NCI-H510A treated with DMSO at 0.1 percent for 48 hours (cell line): ENCODE results near the gene GRIP1.
A peak's percentile ranks its signal among the peaks of the same experiment; 100 is the strongest.

Experiments used
- DNase-seq: peaks from one replicate; lab custom pipeline; 2025; lab: John Stamatoyannopoulos, UW

Gene GRIP1

DNA sequence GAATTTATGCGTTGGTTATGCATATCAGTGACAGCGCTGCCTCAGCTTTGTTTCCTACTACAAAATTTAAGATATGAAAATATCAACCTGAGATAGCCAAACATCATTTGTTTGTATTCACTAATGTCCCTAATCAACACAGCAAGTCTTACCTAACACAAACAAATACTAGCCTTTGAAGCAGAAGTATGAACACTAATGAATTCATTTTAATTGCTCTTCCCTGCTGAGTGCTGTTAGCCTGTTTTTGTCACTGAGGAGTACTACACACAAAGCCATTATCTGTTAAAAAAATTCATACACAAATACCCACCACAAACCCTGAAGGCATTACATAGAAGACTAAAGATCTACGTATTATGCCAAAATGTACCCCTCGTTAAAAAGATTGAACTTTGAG lies 225.8 kb downstream of the GRIP1 start:
- DNase-seq, result no peak

DNA sequence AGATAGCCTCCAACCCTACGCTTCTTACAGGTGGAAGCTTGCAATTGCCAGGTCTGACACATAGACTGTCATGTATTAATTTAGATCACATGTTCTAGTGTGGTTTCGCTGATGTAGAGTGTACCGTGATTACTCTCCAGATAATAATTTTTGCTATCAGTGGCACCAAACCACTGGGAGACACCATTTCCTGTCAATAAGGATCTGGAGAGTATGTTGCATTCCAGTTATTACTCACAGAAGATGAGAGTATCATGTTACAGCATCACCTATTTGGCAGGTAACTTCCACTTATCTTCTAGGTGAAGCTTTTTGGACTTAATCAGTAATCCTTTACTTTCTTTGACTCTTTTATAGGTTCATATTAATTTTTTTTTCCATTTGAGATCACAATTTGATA lies 229.3 kb downstream of the GRIP1 start:
- peak; percentile 86 for DNase-seq

DNA sequence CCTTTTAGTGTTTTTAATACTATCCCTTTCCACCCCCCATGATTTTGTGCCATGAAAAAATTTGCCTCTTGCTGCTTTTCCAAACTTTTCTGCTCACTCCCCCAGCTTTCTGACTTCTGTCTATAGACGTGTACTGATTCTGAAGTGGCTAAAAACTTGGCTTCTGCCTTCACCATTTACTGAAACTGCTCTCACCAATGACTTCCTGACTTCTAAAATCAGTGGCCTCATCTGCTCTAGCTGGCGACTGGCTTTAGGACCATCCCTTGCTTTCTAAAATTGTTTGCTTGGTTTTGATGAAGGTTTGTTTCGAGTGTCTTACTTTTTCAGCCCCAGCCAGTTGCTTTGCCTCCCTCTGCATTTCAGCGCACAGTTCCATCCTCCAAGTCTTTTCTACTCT lies 231.2 kb downstream of the GRIP1 start:
- DNase-seq, result no peak

DNA sequence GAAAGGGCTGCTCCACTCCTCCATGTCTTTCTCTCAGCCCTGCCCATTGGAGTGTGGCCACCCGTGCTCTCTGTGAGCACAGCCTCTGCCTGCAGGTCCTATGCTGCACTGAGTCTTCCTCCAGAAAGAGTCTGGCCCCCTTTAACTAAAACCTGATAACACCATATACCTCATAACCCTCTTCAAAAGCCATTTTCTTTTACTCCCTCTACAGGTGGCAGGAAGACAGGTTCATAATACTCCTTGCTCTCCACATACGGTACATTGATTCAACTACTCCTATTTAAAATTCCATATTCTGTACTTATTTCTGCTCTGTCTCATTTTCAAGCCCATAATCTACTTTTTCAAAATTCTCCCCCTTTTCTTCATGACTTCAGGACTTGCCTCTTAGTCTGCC lies 232.6 kb downstream of the GRIP1 start:
- no peak for DNase-seq

DNA sequence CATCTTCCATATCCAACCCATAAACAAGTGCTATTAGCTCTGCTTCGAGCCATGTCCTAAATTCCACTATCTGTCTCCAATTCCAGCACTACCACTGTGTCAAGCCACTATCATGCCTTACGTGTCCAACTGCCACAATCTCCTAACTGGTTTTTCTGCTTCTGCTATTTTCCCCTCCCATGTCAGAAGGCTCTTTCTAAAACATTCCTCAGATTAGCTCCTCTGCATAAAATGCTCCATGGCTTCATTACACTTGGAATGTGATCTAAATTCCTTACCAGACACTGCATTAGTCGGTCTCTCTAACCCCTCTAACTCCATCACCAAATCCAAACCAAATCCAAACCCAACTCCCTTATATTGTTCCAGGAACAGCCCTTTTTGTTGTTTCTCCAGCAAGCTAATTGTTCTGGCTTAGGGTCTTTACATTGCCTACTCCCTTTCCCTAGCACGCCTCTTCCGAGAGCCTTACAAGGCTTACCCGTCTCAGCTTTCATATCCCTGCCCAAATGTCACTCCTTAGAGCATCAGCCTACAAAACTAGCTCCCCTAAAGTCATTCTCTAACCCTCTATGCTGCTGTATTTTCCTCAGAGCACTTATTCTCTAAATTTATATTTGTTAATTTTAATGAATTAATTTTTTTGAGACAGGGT lies 236.8 kb downstream of the GRIP1 start:
- DNase-seq, result no peak

DNA sequence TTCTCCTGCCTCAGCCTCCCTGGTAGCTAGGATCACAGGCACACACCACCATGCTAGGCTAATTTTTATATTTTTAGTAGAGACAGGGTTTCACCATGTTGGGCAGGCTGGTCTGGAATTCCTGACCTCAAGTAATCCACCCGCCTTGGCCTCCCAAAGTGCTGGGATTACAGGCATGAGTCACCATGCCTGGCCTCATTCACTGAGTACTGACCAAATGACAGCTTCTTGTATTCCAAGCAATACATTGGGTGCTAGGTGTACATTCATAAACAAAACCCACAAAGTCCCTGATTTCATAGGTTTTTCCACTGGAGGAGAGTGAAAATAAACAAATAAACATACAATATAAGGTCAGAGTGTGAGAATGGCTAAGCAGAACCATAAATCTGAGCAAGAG lies 240.3 kb downstream of the GRIP1 start:
- no peak for DNase-seq

DNA sequence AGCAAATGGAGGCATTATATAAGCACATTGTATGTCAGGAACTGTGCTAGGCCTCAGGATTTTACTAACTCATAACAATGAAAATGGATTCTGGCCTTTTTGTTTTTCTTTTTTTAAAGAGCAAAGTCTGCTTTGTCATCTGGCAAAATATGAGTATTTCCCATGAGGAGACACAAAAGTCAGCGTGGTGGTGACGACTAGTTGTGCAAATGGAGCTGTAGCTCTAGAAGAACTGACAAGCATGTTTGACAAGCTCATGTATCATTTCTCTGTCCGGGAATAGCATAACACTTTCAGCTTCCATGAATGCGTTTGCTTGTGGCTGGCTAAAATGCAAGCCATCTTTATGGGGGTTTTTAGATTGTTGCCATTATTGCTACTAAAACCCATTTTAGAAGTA lies 248.8 kb downstream of the GRIP1 start:
- no peak for DNase-seq

DNA sequence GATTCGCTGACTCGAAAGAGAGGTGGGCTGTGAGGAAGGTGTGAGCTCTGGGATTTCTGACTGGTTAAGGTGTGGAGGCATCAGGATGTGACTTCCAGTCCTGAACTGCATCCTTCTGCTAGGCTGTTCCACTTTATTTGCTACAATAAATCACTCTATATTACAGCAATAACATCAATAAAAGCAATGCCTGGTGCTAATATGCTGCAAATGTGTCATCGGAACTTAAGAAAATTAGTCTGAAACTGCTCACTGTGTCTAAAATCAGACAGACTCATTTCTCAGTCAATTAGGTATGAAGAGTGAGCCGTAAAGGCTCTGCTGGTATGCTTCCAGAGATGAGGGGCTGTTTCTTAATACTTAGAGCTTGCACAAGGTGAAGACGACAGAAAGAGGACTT lies 250.0 kb downstream of the GRIP1 start:
- DNase-seq, result no peak

DNA sequence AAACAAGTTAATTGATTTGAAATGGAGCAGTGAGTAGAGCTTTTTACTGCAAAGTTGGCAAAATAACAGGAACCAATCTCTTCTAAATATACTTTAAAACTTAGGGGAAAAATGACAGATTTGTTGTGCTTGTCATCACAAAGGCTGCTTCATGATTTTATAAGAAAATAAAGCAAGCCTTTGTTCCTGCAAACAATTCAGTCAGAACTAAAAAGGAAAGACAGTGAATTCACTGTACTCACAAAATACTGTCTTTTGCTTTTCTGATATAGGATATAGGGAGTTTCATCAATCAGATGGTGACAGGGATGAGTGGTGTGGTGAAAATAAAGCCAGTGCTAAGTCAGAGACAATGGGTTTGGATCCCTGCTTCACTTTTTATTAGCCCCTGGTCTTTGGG lies 250.6 kb downstream of the GRIP1 start:
- no peak for DNase-seq

DNA sequence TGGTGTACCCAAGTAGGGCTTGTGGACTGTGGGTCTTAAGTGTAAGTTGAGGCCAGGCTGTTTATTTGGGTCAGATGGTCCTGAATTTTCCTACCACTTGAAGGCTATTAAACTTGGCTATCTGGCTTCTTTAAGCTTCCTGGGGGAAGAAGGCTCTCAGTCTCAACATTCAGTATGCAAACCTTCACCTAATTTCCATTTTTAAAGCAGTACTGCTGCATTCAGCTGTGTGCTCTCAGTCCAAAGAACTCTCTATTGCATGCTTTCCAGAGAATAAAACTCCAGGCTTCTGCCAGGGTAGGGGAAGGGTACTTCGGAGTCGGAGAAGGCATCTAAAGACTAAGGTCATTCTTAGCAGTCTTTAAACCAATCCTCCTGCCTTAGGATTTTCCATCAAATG lies 252.2 kb downstream of the GRIP1 start:
- DNase-seq, result no peak

DNA sequence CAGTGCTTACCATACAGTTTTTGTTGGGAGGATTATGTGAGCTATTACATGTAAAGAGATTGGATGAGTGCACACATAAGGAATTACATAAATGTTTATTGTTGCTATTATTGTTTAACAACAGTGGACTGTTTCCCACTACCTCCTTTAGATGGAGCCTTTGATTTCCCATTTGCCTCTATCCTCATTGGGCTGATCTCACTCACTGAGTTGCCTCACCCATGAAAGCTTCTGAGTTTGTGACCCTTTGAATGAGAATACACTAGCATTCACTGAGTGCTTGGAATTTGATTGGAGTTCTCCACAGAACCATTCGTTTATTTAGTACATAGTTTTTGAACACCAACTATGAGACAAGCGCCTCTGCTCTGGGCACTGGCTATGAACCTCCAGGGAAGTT lies 255.6 kb downstream of the GRIP1 start:
- DNase-seq, result no peak

DNA sequence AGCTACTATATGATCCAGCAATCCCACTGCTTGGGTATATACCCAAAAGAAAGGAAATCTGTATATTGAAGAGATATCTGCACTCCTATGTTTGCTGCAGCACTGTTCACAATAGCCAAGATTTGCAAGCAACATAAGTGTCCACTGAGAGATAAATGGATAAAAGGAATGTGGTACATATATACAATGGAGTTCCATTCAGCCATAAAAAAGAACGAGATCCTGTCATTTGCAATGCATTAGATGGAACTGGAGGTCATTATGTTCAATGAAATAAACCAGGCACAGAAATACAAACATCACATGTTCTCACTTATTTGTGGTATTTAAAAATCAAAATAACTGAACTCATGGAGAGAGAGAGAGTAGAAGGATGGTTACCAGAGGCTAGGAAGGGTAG lies 260.0 kb downstream of the GRIP1 start:
- DNase-seq, result no peak

DNA sequence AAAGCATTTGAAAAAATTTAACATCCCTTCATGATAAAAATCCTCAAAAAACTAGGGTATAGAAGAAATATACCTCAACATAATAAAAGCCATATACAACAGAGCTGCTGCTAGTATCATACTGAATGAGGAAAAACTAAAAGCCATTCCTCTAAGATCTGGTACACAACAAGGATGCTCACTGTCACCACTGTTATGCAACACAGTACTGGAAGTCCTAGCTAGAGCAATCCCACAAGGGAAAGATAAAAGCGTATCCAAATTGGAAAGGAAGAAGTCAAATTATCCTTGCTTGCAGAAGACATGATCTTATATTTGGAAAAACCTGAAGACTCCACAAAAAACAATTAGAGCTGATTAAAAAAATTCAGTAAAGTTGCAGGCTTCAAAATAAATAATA lies 261.7 kb downstream of the GRIP1 start:
- DNase-seq, result no peak

DNA sequence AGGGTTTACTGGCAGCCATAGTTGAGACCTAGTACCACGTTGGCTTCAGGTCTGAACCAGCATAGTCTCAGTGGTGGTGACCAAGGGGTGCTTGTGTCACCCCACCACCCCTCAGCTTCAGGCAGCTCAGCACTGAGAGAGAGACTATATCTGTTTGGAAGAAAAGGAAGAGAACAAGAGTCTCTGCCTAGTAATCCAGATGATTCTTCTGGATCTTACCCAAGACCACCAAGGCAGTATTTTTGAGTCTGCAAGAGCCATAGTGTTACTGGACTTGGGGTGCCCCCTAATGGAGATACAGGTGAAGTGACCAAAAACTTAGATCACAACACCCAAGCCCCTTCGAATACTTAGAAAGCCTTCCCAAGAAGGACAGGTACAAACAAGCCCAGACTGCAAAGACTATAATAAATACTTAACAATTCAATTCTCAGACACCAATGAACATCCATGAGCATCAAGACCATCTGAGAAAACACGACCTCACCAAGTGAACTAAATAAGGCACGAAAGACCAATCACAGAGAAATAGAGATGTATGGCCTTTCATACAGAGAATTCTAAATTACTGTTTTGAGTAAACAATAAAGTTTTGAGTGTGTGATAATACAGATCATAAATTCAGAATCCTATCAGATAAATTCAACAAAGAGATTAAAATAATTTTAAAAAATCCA lies 269.5 kb downstream of the GRIP1 start:
- DNase-seq, result peak; percentile 26

DNA sequence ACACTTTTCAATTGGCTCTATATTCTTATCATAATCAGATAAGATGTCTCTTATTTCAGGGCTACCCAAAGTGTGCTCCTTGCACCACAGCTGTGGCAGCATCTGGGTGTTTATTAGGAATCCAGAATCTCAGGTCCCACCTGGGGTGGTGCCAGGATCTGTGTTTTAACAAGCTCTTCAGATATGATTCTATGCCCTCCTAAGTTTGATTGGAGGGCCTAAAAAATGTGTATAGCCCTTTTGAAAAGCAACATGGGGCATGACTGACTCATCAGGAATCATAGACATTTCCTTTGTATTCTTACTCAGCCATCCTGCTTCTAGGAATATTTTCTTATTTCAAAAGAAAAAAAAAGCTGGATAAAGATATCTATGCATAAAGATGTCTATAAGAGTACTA lies 273.5 kb downstream of the GRIP1 start:
- DNase-seq, result no peak

DNA sequence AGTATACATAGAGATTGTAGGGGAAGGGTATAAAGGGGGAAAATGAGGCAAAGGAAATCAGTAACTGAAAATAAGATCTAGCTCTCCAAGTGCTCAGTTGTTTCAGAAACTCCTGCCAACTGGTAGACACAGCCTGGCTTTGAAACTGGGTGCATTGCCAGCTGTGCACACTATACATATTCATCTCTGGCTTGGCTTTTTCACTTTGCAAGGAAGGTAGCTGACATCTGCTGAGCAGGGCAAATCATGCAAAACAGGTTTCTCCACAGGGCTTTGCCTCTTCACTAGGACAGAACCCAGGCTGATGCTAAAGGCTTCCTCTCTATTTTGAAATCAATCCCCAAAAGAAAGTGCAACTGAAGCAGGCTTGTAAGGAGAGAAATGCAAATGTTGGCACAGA lies 275.1 kb downstream of the GRIP1 start:
- peak; percentile 76 for DNase-seq

DNA sequence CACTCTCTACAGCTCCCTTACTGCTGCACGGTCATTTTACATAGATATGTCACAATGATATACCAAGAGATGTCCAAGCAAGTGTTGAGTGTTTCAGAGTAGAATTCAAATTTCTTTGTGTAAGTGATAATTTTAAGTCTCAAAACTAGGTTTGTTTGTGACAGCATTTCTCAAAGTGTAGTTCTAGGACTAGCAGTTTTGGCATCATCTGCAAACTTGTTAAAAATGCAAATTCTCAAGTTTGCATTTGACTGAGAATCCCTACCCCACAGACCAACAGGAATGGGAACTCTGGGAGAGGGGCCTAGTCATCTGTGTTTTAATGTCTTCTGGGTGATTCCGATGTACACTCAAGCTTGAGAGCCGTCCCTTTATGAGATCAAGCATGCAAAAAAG lies 279.0 kb downstream of the GRIP1 start:
- DNase-seq, result no peak

DNA sequence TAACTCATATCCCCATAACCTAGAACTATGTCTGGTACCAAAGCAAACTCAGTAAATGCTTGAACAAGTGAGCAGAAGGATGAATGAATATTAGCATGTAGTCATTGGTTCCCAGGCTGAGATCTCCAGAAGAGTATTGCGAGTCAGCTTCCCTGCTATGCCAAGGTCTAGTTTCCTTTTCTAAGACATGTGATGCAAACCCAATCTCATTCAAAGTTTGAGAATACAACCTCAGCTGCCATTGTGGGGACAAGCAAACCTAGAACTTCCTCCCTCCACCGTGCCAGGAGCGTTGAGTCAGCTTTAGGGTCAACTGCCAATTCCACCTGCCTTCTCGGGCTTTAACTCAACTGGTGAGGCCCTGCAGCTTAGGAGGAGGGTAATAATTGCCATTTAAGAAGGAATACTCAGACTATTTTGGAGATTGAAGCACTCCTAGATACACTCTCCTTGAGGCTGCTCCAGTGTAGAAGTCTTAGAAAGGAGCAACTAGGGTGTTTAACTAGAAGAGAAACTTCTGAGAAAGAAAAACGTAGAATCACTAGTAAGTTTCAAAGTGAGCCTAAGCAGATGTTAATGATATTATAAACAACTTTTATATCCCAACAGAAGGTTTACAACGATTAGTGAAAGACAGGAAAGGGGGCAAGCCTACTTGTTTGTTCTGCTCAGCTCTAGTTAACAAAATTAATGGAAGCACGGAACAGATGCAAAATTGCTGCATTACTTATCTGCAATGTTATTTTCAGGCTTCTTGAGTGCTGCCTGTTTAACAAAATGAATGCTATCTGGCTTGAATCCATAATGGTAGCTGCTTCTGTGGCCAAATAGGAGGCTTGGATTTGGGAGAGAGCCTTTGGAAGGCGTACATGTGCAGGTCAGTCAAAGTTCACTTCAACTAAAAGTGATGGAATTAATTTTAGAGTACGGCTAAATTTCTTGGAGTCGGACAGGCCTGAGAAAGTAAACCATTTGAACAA lies 279.7 kb downstream of the GRIP1 start:
- no peak for DNase-seq

DNA sequence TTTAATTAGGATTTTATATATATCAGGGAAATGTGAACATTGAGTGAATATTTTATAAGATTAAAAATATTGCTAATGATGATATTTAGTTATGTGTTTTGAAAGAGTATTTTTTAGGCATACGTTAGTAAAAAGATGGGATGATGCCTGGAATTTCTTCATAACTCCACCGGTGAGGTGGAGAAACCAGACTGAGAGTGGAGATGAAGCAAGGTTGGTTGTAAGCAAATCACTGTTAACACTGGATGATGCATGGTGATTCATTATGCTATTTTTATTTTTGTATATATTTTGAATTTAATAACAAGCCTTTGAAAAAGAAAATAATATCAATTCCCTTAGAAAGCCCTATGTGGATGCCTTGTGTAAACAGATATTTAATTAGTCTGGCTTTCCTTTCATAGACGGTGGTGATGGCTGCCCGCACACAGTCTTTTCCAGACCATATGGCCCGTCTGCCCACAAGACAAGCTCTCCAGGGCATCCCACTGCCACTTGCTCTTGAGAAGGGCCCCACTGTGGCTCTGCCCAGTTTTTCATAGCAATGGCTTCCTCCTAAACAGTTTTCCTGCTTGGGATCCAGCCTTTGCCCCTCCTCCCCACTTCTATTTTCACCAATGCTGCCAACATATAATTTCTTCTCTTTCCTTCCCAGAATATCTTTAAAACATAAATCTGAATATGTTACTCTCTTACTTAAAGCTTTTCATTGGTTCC lies 281.1 kb downstream of the GRIP1 start:
- no peak for DNase-seq

DNA sequence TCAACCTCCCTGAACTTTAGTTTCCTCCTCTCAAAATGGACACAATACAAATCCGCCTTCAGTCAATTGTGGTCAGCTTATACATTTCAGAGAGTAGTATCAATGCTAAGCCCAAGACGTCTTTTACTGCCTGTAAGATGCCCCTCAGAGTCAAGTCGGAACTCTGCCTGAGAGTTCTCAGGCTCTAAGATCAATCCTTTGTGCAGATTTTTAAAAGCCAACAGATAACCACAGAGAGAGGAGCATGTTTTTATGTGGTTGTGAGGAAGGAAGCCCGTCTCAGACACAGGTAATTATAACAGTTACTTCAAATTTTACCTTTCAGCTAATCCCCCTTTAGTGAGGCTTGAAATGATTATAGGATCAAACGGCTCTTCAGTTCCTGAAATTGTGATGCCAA lies 285.0 kb downstream of the GRIP1 start:
- no peak for DNase-seq

DNA sequence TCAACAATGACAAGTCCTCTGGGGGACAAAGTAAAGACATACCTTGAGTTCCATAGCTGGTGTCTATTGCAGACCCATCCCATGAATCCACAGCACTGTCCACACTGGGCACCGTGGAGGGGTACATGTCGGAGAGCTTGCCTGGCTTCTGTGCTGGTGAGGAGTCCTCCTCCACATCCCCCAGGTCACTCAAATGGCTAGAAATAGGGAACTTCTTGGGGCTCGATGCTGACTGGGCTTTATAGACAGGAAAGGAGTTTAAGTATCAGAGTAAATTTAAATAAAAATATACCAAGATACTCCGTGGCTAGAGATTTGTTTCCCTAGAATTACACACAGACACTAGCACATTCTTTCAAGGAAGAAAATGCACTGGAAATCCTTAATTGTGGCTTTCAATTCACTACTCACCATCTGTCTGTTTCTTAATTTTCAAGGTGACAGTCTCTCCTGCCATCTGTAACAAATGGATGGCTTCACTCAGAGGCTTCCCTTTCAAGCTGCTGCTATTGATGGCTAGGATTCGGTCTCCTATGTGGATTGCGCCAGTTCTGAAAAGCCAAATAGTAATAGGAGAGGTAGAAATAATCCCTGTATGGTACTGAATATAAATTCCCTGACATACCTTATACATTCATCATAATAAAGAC lies 286.5 kb downstream of the GRIP1 start:
- no peak for DNase-seq

DNA sequence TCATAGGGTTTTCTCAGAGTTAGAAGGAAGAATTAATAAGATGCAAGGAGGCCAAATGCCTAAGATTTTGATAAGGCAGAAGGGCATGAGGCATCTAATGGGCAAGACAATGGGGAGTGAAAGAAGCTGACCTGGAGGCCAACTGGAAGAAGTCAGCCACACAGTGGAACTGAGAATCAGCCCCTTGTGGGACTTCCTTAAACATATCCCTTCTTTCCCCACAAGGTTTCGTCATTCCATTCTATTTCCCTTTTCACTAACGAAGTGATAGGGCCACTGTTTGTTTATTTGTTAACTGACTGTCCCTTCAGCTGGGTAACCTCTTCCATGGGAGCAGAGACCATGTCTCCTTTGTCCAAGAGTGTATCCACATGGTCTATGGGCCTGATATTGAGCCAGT lies 290.4 kb downstream of the GRIP1 start:
- DNase-seq, result no peak
